Vagina (tissue), 2 donors: Measurements from ENCODE around the gene BBIP1.

Source experiments
- CTCF ChIP-seq, 3 experiments: fragments of 450-650 bp in 2 of 3; fragments of 200-600 bp in 1 of 3; sonication (generic) in 1 of 3; IDR thresholded peaks; one replicate each; pipeline ENCODE4 v1.5.1; 2017 to 2019; ENCODE audit warnings: antibody characterized with exemption in 3 of 3, mild to moderate bottlenecking in 2 of 3, moderate library complexity in 2 of 3
- POLR2A ChIP-seq, 2 donors: fragments of 450-650 bp; IDR thresholded peaks; one replicate each; pipeline ENCODE4 v1.6.1; 2017; ENCODE audit warnings: antibody characterized with exemption in 2 of 2, mild to moderate bottlenecking in 2 of 2, moderate library complexity in 2 of 2

- TF ChIP-seq CTCF (IDR thresholded peaks at IDR 0.05), result no peak
- no peak for TF ChIP-seq POLR2A (IDR thresholded peaks at IDR 0.05)
Measured at GRCh38 chr10:110903280-110904278, 15.4 kb downstream of the BBIP1 start.
